Astrocyte (in vitro differentiated cells and primary cell): ENCODE measurements around the gene POLE. TPM values are rescaled to one million over a fixed set of nuclear protein-coding genes. Genes with fewer than 3 reads are reported as not detected.

ENCODE experiments used
- DNase-seq: peaks from one replicate; pipeline ENCODE4 v3.0.0-alpha.2; 2010; ENCODE audit warnings: low read depth
- FAIRE-seq: peaks from 2 replicates; lab custom pipeline; 2011; peaks lifted over from hg19 to GRCh38; lab: Jason Lieb, UNC
- H2AFZ ChIP-seq: 2 replicates; pipeline ENCODE4 v1.6.0; 2012; ENCODE audit warnings: low read depth, low read length, inconsistent platforms
- H3K27ac ChIP-seq: 2 replicates; pipeline ENCODE4 v1.5.1; 2011; ENCODE audit warnings: low read depth, low read length, inconsistent platforms
- H3K27me3 ChIP-seq: 2 replicates; pipeline ENCODE4 v1.6.0; 2011; ENCODE audit warnings: low read length, inconsistent platforms; ENCODE audit not compliant: insufficient read depth
- H3K36me3 ChIP-seq: 2 replicates; pipeline ENCODE4 v1.5.1; 2011; ENCODE audit warnings: low read length, inconsistent platforms; ENCODE audit not compliant: insufficient read depth
- H3K4me1 ChIP-seq: 2 replicates; pipeline ENCODE4 v1.5.1; 2011; ENCODE audit warnings: low read length, inconsistent platforms; ENCODE audit not compliant: insufficient read depth
- H3K4me2 ChIP-seq: 2 replicates; pipeline ENCODE4 v1.6.0; 2012; ENCODE audit warnings: low read length, inconsistent platforms
- H3K4me3 ChIP-seq: 2 replicates; pipeline ENCODE4 v1.5.1; 2011; ENCODE audit warnings: low read depth, mild to moderate bottlenecking, low read length, inconsistent platforms; ENCODE audit not compliant: insufficient read depth
- H3K79me2 ChIP-seq: 2 replicates; pipeline ENCODE4 v1.6.0; 2012; ENCODE audit warnings: mild to moderate bottlenecking, low read length, inconsistent platforms; ENCODE audit not compliant: insufficient read depth
- H3K9ac ChIP-seq: 2 replicates; pipeline ENCODE4 v1.6.0; 2012; ENCODE audit warnings: mild to moderate bottlenecking, low read length, inconsistent platforms
- H3K9me3 ChIP-seq: 2 replicates; pipeline ENCODE4 v1.5.1; 2012; ENCODE audit warnings: low read depth, mild to moderate bottlenecking, low read length, inconsistent platforms; ENCODE audit not compliant: insufficient read depth
- H4K20me1 ChIP-seq: 2 replicates; pipeline ENCODE4 v1.6.0; 2012; ENCODE audit warnings: low read length, inconsistent platforms; ENCODE audit not compliant: insufficient read depth
- H3K27ac Mint-ChIP-seq: one replicate; pipeline ENCODE4 v1.8.0; 2021; ENCODE audit warnings: mild to moderate bottlenecking, mixed read lengths; ENCODE audit not compliant: unreplicated experiment
- H3K27me3 Mint-ChIP-seq: one replicate; pipeline ENCODE4 v1.8.0; 2021; ENCODE audit warnings: low read depth, mixed read lengths; ENCODE audit not compliant: unreplicated experiment
- H3K36me3 Mint-ChIP-seq: one replicate; pipeline ENCODE4 v1.8.0; 2021; ENCODE audit warnings: low read depth, mixed read lengths; ENCODE audit not compliant: unreplicated experiment
- H3K4me1 Mint-ChIP-seq: one replicate; pipeline ENCODE4 v1.8.0; 2021; ENCODE audit warnings: low read depth, mixed read lengths; ENCODE audit not compliant: unreplicated experiment
- H3K4me3 Mint-ChIP-seq: one replicate; pipeline ENCODE4 v1.8.0; 2021; ENCODE audit warnings: mild to moderate bottlenecking, moderate library complexity, mixed read lengths; ENCODE audit not compliant: unreplicated experiment
- H3K9me3 Mint-ChIP-seq: one replicate; pipeline ENCODE4 v1.8.0; 2021; ENCODE audit warnings: mild to moderate bottlenecking, mixed read lengths; ENCODE audit not compliant: unreplicated experiment
- CTCF ChIP-seq: IDR thresholded peaks from 2 replicates; pipeline ENCODE4 v1.5.1; 2011; ENCODE audit warnings: low read depth, mild to moderate bottlenecking, inconsistent platforms, low read length, moderate library complexity; ENCODE audit not compliant: insufficient read depth
- EZH2 ChIP-seq: IDR thresholded peaks from 2 replicates; pipeline ENCODE4 v1.6.1; 2012; ENCODE audit warnings: mild to moderate bottlenecking, low read length, inconsistent platforms; ENCODE audit not compliant: insufficient read depth
- total RNA-seq: library from RNA; stranded (reverse); gene quantifications from 2 replicates; pipeline ENCODE4 v1.2.1, GENCODE V29; 2021

POLE gene
- total RNA-seq, 1 donor from 2014 or later: 15.4 TPM

GRCh38 chr12:132723015-132723763, 36.0 kb upstream of the POLE start:
- Histone ChIP-seq H3K79me2 (peaks cover 61% of the 10 kb centered on the region), H3K36me3 (peaks cover 64% of the 10 kb centered on the region), H3K27me3 (no peaks in the 10 kb centered on the region), H2AFZ (no peak overlapping the region), H3K4me2 (peak overlapping the region; percentile 36), H3K4me1 (peaks cover 11% of the 10 kb centered on the region), H3K4me3 (no peak overlapping the region), H3K9me3 (no peaks in the 10 kb centered on the region), H3K9ac (peak overlapping the region; percentile 65), H4K20me1 (peaks cover 91% of the 10 kb centered on the region), H3K27ac (peak overlapping the region; percentile 48)
- H3K36me3 Mint-ChIP-seq: peaks cover 24% of the 10 kb centered on the region
- TF ChIP-seq CTCF: no peak
- no peak for TF ChIP-seq EZH2
- no peaks in the 10 kb centered on the region for H3K9me3 Mint-ChIP-seq
- no peak overlapping the region for H3K4me3 Mint-ChIP-seq
- no peaks in the 10 kb centered on the region for H3K27me3 Mint-ChIP-seq
- H3K4me1 Mint-ChIP-seq: peaks cover 3% of the 10 kb centered on the region
- DNase-seq (peak; percentile 35), FAIRE-seq (no peak)
- H3K27ac Mint-ChIP-seq: peak overlapping the region; percentile 69

GRCh38 chr12:132720606-132721345, 33.6 kb upstream of the POLE start:
- Mint-ChIP-seq H3K4me3 (no peak overlapping the region), H3K27me3 (no peaks in the 10 kb centered on the region), H3K27ac (peak overlapping the region; percentile 69), H3K36me3 (peaks cover 14% of the 10 kb centered on the region), H3K4me1 (peaks cover 3% of the 10 kb centered on the region), H3K9me3 (no peaks in the 10 kb centered on the region)
- Histone ChIP-seq H3K27ac (no peak overlapping the region), H3K27me3 (no peaks in the 10 kb centered on the region), H3K9ac (no peak overlapping the region), H3K36me3 (peaks cover 46% of the 10 kb centered on the region), H3K4me3 (no peak overlapping the region), H3K4me1 (peaks cover 11% of the 10 kb centered on the region), H3K4me2 (no peak overlapping the region), H3K79me2 (peaks cover 47% of the 10 kb centered on the region), H2AFZ (no peak overlapping the region), H3K9me3 (no peaks in the 10 kb centered on the region), H4K20me1 (peaks cover 83% of the 10 kb centered on the region)
- TF ChIP-seq EZH2: no peak
- TF ChIP-seq CTCF: no peak
- DNase-seq: no peak
- no peak for FAIRE-seq

- Histone ChIP-seq H3K27me3 (no peaks in the 10 kb centered on the region), H3K36me3 (peaks cover 39% of the 10 kb centered on the region), H3K4me1 (peaks cover 11% of the 10 kb centered on the region), H3K9me3 (no peaks in the 10 kb centered on the region), H2AFZ (no peak overlapping the region), H3K4me3 (no peak overlapping the region), H3K79me2 (peaks cover 41% of the 10 kb centered on the region), H3K27ac (no peak overlapping the region), H4K20me1 (peaks cover 78% of the 10 kb centered on the region), H3K4me2 (no peak overlapping the region), H3K9ac (no peak overlapping the region)
- H3K4me1 Mint-ChIP-seq: peaks cover 3% of the 10 kb centered on the region
- DNase-seq: no peak
- H3K36me3 Mint-ChIP-seq: peaks cover 11% of the 10 kb centered on the region
- no peak for FAIRE-seq
- no peaks in the 10 kb centered on the region for H3K9me3 Mint-ChIP-seq
- TF ChIP-seq EZH2: no peak
- no peak for TF ChIP-seq CTCF
- no peak overlapping the region for H3K27ac Mint-ChIP-seq
- no peaks in the 10 kb centered on the region for H3K27me3 Mint-ChIP-seq
- H3K4me3 Mint-ChIP-seq: no peak overlapping the region
These were observed 32.8 kb upstream of the POLE start for GRCh38 chr12:132719954-132720324.
